NCI-H1694 (cell line): Measurements from ENCODE around the gene KLK1.
"Not testable (repeated sequence)": the region's sequence is repeated elsewhere in the genome, so short reads cannot be mapped to it uniquely, and the experiment has no call there.

ENCODE experiments used
- DNase-seq: peaks from one replicate; lab custom pipeline; 2025; lab: John Stamatoyannopoulos, UW

KLK1 gene

GRCh38 chr19:50792272-50793250 is 31.0 kb downstream of the KLK1 start:
- no peak for DNase-seq

- no peak for DNase-seq
Observed at GRCh38 chr19:50791594-50792271, 31.9 kb downstream of the KLK1 start.

GRCh38 chr19:50790922-50791467 is 32.6 kb downstream of the KLK1 start:
- no peak for DNase-seq

GRCh38 chr19:50790396-50790795 is 33.2 kb downstream of the KLK1 start, which contains the start of gene ACP4:
Gene ACP4, plus strand, starts transcription at chr19:50790415. Its CDS starts 0 bp downstream, at chr19:50790415.
- DNase-seq: no peak

- DNase-seq: no peak
Observed at GRCh38 chr19:50785329-50785728, 38.3 kb downstream of the KLK1 start.

- DNase-seq: no peak
Observed at GRCh38 chr19:50784710-50785109, 38.9 kb downstream of the KLK1 start.

GRCh38 chr19:50783848-50784152 is 39.8 kb downstream of the KLK1 start:
- DNase-seq: not testable (repeated sequence)

- DNase-seq: no peak
Observed at GRCh38 chr19:50780753-50781435, 42.7 kb downstream of the KLK1 start.

- no peak for DNase-seq
Observed at GRCh38 chr19:50779504-50780457, 43.8 kb downstream of the KLK1 start.

- DNase-seq: no peak
Observed at GRCh38 chr19:50778906-50779430, 44.6 kb downstream of the KLK1 start.

- no peak for DNase-seq
Observed at GRCh38 chr19:50777830-50778303, 45.7 kb downstream of the KLK1 start.

- DNase-seq: no peak
Observed at GRCh38 chr19:50777261-50777660, 46.3 kb downstream of the KLK1 start.

- no peak for DNase-seq
Observed at GRCh38 chr19:50776131-50776530, 47.5 kb downstream of the KLK1 start.

- not testable (repeated sequence) for DNase-seq
Observed at GRCh38 chr19:50773454-50773853, 50.1 kb downstream of the KLK1 start.

GRCh38 chr19:50772912-50773311 is 50.7 kb downstream of the KLK1 start:
- not testable (repeated sequence) for DNase-seq

- no peak for DNase-seq
Observed at GRCh38 chr19:50772476-50772875, 51.1 kb downstream of the KLK1 start.

GRCh38 chr19:50770888-50771287 is 52.7 kb downstream of the KLK1 start:
- DNase-seq: no peak

GRCh38 chr19:50770164-50770563 is 53.4 kb downstream of the KLK1 start, which contains the start of gene GPR32:
Gene GPR32, plus strand, starts transcription at chr19:50770464. Its CDS starts 137 bp downstream, at chr19:50770601.
- DNase-seq: not testable (repeated sequence)
